HG03039 (cell line): Measurements from ENCODE around the gene HIVEP3.

Experiments used
- ATAC-seq: cut with Tn5 transposase; IDR thresholded peaks from one replicate; pipeline ENCODE4 v1.9.1; 2021; ENCODE audit warnings: mild to moderate bottlenecking, moderate library complexity; ENCODE audit not compliant: unreplicated experiment

HIVEP3 gene

GRCh38 chr1:41766041-41766440 is 152.7 kb downstream of the HIVEP3 start:
- no peak for ATAC-seq

DNA sequence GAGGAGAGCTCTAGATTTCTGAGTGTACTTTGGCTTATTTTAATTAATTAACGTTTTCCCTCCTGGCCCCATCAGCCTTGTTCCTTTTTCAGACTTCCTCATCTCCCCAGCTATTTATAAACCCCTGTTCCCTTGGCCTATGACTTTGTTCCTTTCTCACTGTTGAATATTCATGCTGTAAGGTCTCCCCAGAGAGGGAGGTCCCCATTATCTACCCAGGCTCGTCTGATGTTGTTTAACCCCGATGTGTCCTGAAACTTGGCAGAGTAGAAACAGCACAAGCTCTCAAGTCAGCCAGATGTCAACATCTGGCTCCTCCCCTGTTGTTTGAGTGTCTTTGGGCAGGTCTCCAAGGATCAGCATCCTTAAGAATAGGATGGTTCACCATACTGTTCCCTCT is 153.6 kb downstream of the HIVEP3 start:
- no peak for ATAC-seq

DNA sequence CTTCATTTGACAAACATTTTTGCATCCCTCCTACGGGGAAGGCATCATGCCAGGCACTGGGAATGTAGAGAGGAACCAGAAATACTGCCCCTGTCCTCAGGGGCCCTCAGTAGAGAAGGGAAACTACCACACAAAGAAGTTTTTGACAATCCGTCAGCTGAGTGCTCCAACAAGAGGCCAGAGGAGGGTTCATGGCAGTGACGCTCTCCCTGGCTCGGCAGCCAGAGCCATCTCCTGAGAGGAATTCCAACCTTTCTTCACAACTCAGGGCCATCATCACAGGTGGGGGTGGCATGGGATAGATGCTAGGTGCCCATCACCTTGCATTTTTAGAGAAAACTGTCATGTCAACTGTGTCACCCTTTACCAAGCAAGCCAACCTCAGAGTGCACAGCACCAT is 154.1 kb downstream of the HIVEP3 start:
- ATAC-seq, result no peak

- ATAC-seq, result no peak
Measured at GRCh38 chr1:41762777-41763176, 155.9 kb downstream of the HIVEP3 start.

DNA sequence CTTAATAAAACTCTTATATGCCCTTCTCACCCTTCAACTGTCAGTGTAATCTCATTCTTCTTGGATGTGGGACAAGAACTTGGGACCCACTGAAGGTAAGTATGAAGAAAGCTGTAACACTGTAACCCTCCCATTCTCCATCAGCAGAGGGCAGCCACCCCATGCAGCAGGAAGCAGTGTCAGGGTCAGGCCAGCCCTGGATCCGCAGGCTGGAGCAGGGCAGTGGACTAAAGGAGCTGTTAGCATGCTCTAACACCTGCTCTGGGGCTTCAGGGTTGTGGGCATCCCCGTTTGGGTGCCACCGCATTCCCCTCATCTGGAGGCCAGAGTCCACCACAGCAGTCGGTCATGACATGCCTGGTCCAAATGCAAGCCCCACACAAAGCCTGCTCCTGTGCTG is 156.5 kb downstream of the HIVEP3 start:
- ATAC-seq, result no peak

DNA sequence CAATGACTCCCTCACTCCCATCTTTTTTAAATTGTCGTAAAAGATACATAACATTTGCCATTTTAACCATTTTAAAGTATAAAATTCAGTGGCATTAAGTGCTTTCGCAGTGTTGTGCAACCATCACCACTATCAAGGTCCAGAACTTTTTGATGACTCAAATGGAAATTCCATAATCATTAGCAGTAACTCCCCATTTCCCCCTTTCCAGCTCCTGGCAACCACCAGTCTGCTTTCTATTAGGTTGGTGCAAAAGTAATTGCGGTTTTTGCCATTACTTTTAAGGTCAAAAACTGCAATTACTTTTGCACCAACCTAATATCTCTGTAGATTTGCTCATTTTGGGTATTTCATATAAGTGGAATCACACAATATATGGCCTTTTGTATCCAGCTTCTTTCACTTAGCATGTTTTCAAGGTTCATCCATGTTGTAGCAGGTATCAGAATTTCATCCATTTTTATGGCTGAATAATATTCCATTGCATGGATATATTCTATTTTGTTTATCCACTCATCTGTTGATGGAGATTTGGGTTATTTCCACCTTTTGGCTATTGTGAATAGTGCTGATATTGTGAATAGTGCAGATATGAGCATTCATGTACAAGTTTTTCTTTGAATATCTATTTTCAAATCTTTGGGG is 159.7 kb downstream of the HIVEP3 start:
- no peak for ATAC-seq

GRCh38 chr1:41758500-41758899 is 160.2 kb downstream of the HIVEP3 start:
- ATAC-seq, result no peak

GRCh38 chr1:41754540-41754939 is 164.2 kb downstream of the HIVEP3 start:
- ATAC-seq, result no peak

DNA sequence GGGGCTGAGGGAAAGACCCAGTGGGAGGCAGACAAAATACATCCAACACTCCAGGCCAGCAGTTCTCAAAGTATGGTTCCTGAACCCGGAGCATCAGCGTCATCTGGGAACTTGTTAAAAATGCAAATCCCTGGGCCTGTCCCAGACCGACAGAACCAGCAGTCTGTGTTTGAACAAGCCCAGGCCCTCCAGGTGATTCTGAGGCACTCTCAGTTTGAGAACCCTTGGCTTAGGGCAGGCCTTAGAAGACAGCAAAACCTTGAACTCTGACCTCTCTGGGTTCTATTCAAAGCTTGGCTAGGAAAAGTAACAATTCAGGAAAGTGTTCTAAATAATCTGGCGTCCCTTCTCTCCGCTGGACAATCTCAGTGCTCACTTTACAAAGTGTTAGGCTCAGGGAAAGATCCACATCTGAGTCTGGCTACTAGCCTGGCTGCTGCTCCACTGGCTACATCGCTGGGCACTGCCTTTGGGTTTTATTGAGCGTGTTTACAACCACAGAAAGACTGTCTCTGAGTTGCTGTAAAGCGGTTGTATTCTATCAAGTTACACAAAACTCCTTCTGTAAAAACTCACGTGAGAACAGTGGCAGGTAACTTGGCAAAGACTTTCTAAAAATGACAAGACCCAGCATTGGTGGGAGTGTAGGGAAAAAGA is 166.1 kb downstream of the HIVEP3 start:
- ATAC-seq, result peak; percentile 26

GRCh38 chr1:41751804-41752513 is 166.8 kb downstream of the HIVEP3 start:
- peak; percentile 28 for ATAC-seq

GRCh38 chr1:41749991-41750745 is 168.6 kb downstream of the HIVEP3 start:
- ATAC-seq, result no peak

DNA sequence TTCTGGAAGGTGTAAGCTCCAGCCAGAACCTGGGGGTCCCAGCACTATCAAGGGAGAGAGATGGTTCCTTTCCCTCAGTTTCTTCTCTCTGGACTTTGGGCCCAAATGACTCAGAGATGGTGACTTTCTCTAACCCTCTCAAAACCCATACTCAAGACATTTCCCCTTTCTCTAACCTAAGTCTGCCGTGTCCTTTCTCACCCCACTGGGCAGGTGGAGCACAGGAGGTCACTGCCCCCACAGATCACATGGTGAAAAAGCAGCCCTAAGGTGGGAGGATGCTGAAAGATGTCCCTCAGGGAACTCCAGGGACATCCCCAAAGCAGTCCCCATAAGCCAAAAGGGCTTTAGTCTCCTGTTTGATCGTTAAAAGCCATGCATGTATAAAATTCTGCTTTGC is 173.7 kb downstream of the HIVEP3 start:
- ATAC-seq, result no peak

DNA sequence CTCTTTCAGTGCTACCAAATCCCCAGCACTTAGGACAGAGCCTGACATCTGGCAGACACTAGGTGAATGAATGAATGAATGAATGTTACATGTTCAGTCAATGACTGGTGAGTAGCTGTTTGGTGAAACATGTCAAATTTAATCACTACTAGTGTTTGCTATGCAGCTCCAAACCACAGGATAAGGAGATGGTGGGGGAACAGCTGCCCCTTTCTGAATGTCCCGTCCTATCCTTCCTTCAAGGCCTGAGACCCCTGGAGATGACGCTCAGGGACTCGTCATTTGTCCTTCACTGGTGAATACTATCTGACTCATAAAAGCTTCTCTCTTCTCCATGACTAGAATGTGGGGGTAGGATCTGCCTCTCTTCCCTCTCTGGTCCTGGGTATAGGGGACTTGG is 175.4 kb downstream of the HIVEP3 start:
- no peak for ATAC-seq

GRCh38 chr1:41742219-41742618 is 176.5 kb downstream of the HIVEP3 start:
- no peak for ATAC-seq

GRCh38 chr1:41741244-41741643 is 177.5 kb downstream of the HIVEP3 start:
- no peak for ATAC-seq

DNA sequence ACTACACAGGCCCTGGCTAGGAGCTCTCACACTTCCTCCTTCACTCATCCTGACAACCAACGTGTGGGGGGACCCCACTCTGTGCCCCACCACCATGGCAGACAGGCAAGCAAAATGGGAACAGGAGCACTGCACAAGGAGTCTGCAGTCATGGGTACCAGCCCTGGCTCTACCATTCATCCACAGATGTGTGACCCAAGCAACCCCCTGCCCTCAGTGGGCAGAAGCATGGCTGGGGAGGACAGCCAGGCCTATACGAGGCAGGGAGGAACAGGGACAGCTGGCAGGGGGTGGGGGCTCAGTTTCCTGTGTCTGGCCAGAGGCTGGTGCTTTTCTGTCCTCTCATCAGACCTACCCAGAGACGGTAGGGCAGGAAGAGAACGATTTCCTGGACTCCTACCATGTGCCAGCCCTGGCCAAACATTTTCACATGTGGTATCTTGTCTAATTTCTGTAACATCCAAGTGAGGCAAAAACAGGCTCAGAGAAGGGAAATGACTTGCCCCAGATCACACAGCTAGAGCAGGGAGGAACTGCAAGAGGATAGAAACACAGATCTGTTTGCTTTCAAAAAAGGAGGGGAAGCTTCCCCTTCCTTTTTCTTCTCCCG is 178.0 kb downstream of the HIVEP3 start:
- ATAC-seq, result no peak

DNA sequence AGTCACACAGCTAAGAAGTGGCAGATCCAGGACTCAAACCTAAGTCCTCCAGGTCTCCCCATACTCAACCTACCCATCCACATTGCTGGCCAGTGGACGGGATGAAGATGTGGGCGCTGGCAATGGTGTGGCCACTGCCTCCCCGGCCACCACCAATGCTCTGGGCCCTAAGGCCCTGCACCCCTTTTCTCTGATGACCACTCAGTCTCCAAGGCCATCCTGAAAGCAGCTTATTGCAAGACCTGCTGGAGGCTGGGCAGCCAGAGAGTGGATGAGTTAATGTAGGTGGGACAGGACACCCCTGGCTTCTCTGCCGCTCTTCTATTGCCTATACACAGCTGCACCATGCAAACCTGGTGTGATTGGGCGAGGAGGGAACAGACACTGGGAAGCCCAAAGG is 178.7 kb downstream of the HIVEP3 start:
- no peak for ATAC-seq

GRCh38 chr1:41739061-41739955 is 179.4 kb downstream of the HIVEP3 start:
- ATAC-seq, result peak; percentile 46

GRCh38 chr1:41738475-41738874 is 180.2 kb downstream of the HIVEP3 start:
- no peak for ATAC-seq

GRCh38 chr1:41738006-41738405 is 180.7 kb downstream of the HIVEP3 start:
- ATAC-seq, result no peak
